GM21717 (cell line): Measurements from ENCODE around the gene TMEM97.

ENCODE experiments used
- ATAC-seq: cut with Tn5 transposase; IDR thresholded peaks from one replicate; pipeline ENCODE4 v1.9.1; 2021; ENCODE audit warnings: mild to moderate bottlenecking, moderate library complexity; ENCODE audit not compliant: unreplicated experiment

TMEM97 gene

GRCh38 chr17:28315846-28316705 is 2.9 kb upstream of the TMEM97 start:
- ATAC-seq = no peak

- no peak for ATAC-seq
These were observed 1.7 kb upstream of the TMEM97 start for GRCh38 chr17:28317099-28317965.

GRCh38 chr17:28317966-28318758 is 838 bp upstream of the TMEM97 start:
- ATAC-seq = no peak

- no peak for ATAC-seq
These were observed 567 bp downstream of the TMEM97 start for GRCh38 chr17:28319598-28319935.

- ATAC-seq = no peak
These were observed 1.4 kb downstream of the TMEM97 start for GRCh38 chr17:28320215-28321061.

GRCh38 chr17:28324267-28324745 is 5.3 kb downstream of the TMEM97 start:
- ATAC-seq = no peak

- ATAC-seq = no peak
These were observed 5.8 kb downstream of the TMEM97 start for GRCh38 chr17:28324781-28325180.

GRCh38 chr17:28325211-28325610 is 6.2 kb downstream of the TMEM97 start:
- ATAC-seq = no peak

GRCh38 chr17:28326114-28326513 is 7.1 kb downstream of the TMEM97 start:
- ATAC-seq = no peak

- peak; percentile 46 for ATAC-seq
These were observed 8.1 kb downstream of the TMEM97 start for GRCh38 chr17:28327031-28327607.

GRCh38 chr17:28327709-28328108 is 8.7 kb downstream of the TMEM97 start:
- ATAC-seq = no peak

GRCh38 chr17:28328325-28328724 is 9.3 kb downstream of the TMEM97 start:
- ATAC-seq = no peak

- ATAC-seq = no peak
These were observed 11.7 kb downstream of the TMEM97 start for GRCh38 chr17:28330671-28331070.

- ATAC-seq = no peak
These were observed 13.0 kb downstream of the TMEM97 start for GRCh38 chr17:28331891-28332420.

- no peak for ATAC-seq
These were observed 14.2 kb downstream of the TMEM97 start for GRCh38 chr17:28333083-28333746.

- ATAC-seq = no peak
These were observed 15.2 kb downstream of the TMEM97 start for GRCh38 chr17:28334171-28334570.

GRCh38 chr17:28334666-28335200 is 15.7 kb downstream of the TMEM97 start:
- ATAC-seq = no peak

GRCh38 chr17:28335201-28335958 is 16.4 kb downstream of the TMEM97 start, which contains the start of the genes IFT20 and TNFAIP1:
IFT20 (minus strand) TSS chr17:28335472; CDS start chr17:28331985, 3,487 bp downstream.
TNFAIP1 (plus strand) TSS chr17:28335761; CDS start chr17:28339522, 3,761 bp downstream.
- peak; percentile 93 for ATAC-seq
